GM12801 (cell line): ENCODE data around the gene SCYGR4.
"Not testable (repeated sequence)": the region's sequence is repeated elsewhere in the genome, so short reads cannot be mapped to it uniquely, and the experiment has no call there.

ENCODE experiments used
- CTCF ChIP-seq: IDR thresholded peaks from one replicate; pipeline ENCODE4 v1.5.1; 2011; ENCODE audit warnings: control low read depth; ENCODE audit not compliant: insufficient read length; ENCODE audit errors: extremely low read depth

The SCYGR4 gene

GRCh38 chr2:227666631-227667170, 49.4 kb downstream of the SCYGR4 start, which contains the start of gene SCYGR5:
TSS of gene SCYGR5 (plus strand) at chr2:227666804. CDS start at chr2:227666804, 0 bp downstream.
- not testable (repeated sequence) for TF ChIP-seq CTCF
